ENCODE results near the gene KAZN.

Gene KAZN

DNA sequence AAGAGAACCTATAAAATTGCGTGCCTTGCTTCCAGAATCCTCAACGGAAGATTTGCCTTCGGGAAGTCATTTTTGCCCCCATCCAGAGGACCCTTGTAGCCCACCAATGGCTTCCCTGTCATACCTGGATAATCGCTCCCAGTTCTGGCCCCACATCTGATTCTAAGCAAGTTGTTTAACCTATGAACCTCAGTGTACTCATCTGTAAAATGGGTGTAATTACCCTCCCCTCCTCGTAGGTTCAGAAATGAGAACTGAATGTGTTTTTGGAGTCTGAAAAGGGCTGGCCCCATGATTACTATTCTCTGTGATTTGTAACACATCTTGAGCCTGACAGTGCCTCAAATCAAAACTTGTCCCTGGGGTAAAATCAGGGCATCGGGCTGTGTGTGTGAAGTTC, 473.5 kb downstream of the KAZN start:
- no peak for DNase-seq

DNA sequence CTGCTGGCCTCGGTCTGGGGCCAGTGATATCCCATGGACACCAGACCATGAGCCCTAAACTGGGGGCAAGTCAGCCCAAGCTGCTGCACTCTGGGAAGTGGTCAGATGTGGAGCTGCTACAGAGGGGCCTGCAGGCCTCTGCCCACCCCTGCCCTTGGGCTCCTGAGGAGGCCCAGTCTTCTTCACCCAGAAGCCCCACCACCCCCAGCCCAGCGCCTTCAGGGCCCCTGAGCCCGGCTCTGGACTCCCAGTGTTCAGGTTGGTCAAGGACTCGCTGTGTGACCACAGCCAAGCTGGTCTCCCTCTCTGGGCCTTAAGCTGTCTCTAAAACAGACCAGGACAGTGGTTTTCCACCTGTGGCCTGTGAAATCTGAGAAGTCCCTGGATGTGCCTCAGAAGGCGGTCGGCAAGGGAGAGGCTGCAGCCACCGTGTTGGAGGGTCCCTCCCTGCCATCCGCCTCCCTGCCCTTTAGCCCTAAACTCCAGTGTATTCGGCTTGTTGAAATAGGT, 475.4 kb downstream of the KAZN start:
- no peak for DNase-seq

DNA sequence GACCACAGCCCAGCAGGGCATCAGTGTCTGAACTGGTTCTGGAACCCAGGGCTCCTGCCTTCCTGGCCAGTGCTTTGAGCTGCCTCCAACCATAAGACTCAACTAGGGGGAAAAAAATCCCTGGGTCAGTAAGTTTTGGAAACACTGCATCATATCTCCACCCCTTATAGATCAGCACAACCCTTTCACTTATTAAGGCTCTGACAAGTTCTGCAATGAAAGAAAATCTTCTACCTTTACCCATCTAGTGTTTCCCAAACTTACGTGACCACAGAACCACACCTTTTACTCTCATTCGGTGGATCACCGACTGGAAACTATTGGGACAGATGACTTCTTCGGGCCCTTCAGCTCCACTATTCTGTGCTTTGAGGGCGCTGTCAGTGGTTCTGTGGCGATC, 476.7 kb downstream of the KAZN start:
- no peak for DNase-seq

DNA sequence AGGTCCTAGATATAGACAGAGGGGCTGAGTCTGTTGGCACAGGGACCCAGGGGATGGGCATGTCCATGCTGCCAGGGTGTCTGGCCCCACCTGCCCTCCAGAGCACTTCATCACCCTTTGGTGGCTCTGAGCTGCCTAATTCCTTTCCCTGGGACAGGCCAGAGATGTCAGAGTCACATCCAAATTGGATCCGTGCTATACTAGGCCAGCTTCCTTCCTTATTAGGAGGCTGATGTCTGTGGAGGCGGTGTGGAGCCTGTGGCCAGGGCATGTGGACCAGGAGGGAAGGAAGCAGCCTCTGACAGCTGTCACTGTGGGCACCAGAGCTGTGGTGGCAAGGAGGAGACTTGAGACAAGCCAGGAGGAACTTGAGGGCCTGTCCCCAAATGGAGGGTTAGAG, 477.3 kb downstream of the KAZN start:
- DNase-seq = no peak

DNA sequence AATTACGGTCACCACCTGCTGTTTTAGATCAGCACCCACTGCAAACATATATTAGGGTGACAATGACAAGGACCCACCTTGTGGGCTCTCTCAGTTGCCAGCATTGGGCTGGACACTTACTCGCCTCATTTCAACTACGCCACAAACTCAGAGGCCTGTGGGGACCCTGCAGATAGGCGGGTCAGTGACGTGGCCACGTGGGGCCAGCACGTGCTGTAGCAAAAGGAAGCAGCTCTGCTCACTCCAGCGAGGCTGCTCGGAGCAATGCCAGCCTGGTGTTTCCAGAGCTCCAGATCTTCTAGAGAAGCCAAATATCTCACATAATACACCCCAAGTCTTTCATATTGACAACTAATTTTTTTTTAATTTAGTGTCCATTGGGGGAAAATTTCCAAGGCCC, 478.3 kb downstream of the KAZN start:
- DNase-seq = no peak

DNA sequence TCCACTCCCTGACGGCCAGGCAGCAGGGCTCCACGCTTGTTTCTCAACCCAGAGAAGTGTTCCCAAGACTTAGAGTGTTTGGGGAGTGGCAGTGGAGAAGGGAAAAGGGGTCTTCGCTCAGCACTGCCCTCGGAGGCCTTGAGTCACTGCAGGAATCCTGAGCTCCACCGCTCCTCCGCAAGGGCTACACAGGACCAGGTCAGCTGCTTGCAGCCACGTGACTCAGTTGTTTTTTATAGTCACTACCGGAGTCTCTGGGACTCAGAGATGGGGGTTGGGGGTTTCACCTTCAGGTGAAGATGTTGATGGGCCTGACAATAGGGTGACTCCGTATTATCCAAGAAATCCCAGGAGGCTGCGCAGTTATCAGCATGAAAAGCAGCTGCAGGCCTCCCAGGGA, 478.9 kb downstream of the KAZN start:
- no peak for DNase-seq

DNA sequence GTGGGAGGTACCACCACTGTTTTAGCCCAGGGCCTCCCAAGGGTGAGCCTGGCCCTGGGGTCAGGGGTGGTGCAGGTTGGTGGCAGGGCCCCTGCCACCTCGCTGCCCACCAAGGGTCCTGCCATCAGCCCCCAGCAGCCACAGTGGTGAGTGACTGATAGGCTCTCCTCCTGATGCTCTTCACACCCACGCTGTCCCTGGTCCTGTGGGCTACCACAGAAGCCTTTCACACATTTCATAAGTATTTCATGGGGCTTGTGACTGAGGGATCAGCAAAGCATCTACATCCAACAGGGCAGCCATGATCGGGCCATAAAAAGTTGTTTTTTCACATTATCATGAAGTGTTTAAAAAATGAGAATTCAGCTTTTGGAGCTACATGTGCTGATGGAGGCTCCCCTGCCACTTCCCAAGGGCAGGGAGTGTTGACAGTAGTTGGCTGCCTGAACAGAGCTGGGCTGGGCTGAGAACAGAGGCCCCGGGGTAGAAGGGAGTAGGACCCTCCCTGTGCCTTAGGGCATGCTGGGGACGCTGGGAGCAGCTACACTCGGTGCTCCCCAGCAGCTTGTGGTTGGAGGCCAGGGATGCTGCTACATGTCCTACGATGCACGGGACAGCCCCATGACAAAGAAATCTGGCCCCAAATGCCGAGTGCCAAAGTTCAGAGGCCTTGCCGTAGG, 482.0 kb downstream of the KAZN start:
- DNase-seq = no peak

DNA sequence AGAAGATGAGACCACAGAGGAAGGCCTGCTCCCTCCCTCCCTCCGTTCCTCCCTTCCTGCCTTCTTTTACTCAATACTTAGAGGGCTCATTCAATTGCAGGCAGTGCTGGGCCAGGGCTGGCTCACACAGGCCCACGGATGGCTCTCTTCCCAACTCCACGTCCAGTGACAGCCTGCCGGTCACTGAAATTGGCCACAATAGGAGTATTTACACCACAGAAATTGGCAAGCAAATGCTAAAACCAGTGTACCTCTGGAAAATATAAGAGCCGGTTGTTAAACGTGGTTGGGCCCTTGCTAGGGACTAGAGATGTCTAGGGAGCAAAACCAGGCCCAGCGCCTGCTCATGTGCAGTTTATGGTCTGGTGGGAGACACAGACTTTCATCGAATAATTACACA, 482.6 kb downstream of the KAZN start:
- DNase-seq = no peak

DNA sequence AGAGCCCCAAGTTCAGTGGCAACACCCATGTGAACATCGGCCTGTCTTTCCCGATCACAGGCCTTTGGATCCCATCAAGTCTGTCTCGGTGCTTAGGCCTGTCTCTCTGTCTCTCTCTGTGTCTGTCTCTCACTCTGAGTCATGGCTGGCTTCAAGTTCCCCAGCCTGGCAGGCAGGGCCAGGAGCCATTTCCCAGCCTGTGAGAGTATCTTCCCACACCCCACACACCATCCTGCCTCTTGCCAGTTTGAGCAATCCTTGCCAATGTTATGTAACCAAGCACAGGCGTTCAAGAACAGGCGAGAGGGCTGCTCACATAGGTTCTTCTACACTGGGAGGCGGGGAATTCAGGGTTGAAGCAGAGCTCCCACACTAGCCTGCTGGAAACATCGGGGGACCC, 485.1 kb downstream of the KAZN start:
- no peak for DNase-seq

DNA sequence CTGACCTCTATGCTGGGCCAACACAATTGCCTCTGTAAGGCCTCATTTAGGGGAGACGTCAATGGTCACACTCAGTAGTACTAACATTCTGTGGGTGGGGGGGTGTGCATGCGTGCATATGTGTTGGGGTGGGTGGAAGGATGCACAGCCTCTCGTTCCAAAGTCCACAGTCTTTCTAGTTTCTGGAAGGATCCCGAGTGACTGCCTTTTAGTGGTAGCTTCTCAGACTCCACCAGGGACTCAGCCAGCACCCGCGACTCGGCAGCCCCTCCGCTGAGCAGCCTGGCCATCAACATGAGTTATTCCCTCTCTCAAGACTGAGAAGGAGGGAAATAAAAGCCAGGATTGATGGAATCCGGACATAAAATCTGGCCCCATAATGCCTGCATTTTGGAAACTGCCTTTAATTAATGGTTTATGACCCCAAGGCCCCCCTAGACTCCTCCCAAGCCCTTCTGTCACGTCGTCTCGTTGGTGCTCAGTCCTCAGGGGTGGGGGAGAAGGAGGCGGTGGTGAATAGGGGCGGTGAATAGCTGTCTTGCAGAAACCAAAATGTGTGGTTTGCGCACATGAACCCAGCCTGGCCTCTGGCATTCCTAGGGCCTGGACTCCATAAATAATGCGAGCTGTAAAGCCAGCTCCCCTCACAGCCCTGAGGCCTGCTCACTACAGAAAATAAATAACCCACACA, 489.9 kb downstream of the KAZN start:
- no peak for DNase-seq

DNA sequence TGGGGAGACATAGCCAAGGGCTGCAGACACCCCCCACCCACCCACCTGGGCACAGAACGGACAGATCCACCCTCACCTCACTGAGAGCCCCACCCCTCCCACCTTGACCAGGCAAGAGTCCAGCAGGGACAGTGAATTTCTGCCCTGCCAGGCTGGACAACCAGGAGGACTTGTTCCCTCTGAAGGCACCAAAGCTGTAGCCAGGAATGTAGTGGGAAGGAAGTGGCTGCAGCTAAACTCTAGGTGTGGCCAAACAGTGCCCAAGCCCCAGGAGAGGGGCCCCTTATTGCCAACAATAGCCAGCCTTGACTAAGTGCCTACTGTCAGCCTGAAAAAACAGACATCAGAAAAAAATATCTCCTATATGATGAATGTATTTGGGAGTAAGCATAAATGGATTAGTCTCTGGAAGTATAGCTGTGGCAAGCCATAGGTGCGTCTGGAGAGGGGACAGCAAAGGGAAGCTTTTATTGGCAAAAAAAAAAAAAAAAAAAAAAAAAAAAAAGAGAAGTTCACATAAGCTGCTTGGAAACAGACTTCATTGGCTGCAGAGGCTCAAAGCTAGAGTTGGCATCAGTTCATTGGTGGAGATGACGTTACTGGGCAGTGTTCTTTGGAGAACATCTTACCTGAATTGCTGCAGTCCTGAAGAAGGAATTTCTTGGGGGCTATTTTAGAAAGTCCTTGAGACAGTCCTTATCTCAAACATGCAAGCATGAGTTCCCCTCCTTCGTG, 490.9 kb downstream of the KAZN start:
- no peak for DNase-seq

DNA sequence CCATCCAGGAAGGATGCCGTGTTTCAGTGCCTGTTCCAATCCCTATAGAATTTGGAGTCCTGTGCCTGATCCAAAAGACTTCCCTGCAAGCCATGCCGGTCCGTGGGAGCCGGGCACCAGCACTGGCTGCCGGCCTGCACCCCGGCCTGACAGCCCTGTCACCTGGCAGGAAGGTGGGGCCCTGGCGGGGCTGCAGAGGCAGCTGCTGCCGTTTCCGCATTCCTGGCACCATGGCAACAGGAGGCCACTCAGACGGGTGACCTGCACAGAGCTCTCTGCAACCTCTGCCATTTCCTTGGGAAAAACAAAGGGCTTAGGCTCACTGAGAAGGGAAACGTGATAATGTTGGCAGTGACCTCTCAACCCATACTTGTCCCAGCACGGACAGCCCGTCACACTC, 491.9 kb downstream of the KAZN start:
- DNase-seq = peak; percentile 87

DNA sequence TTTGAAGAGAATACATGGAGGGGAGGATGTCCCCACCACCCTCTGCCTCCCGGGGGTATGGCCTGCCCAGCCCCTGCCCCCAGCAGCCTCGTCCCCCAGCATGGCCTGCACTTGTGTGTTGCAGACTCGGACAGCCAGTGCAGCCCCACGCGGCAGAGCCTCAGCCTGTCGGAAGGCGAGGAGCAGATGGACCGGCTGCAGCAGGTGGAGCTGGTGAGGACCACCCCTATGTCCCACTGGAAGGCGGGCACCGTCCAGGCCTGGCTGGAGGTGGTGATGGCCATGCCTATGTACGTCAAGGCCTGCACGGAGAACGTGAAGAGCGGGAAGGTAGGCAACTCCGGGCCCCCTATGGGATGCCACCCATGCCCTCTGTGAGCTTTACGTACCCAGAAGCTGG, 495.6 kb downstream of the KAZN start:
- no peak for DNase-seq

DNA sequence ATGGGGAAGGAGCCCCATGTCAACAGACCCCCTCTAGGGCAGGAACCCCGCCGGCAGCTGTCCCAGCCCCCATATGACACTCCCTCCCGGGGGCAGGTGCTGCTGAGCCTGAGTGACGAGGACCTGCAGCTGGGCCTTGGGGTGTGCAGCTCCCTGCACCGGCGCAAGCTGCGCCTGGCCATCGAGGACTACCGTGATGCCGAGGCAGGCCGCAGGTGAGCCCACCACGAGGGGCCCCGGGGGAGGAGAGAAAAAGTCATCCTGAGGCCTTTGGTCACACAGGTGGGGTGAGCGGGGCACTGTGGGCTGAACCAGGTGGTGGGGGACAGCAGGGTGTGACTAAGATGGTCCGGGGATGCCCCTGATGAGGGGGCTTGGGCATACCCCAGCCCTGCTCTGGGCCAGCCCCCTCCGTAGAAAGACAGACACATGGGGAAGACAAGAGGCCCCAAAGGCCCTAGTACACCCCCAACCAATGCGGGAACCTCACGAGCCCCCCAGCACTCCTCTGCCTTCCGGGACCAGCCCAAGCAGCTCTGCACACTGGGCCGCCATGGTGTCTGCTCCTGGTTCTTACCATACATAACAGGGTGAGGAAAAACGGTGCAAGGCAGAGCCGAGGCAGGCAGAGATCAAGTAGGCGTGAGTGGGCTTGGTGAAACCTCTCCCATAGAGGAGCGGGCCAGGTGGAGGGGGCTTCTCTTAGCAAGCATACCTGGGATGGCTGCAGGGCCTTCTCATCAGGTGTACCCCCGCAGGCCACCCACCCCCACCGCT, 496.4 kb downstream of the KAZN start:
- DNase-seq = no peak

DNA sequence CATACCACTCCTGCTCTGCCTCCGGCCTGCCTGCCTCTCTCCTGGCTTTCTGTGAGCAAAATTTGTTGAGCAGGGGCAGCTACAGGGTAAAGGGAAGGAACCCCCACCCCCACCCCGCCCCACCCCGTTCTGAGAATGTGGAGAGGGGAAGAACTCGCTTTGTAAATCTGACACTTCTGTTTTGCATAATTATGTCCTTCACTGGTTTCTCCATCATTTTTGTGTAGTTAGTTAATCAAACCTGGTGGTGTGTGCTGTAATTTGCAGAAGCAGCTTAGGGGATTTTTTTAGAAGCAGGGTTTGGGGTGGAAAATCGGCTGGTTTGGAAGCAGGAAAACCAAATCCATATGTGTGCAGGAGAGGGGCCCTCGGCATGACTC, 497.0 kb downstream of the KAZN start:
- no peak for DNase-seq

DNA sequence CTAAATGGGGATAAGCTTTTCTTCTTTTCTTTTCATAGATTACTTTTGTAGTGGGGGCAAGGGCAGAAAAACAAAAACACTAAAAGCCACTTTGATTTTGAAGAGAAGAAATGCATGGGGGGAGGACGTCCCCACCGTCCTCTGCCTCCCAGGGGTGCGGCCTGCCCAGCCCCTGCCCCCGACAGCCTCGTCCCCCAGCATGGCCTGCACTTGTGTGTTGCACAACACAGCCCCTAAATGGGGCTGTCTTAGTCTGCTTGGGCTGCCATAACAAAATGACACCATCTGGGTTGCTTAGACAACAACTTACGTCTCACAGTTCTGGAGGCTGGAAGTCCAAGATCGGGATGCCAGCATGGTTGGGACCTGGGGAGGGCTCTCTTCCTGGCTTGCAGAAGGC, 497.8 kb downstream of the KAZN start:
- no peak for DNase-seq

DNA sequence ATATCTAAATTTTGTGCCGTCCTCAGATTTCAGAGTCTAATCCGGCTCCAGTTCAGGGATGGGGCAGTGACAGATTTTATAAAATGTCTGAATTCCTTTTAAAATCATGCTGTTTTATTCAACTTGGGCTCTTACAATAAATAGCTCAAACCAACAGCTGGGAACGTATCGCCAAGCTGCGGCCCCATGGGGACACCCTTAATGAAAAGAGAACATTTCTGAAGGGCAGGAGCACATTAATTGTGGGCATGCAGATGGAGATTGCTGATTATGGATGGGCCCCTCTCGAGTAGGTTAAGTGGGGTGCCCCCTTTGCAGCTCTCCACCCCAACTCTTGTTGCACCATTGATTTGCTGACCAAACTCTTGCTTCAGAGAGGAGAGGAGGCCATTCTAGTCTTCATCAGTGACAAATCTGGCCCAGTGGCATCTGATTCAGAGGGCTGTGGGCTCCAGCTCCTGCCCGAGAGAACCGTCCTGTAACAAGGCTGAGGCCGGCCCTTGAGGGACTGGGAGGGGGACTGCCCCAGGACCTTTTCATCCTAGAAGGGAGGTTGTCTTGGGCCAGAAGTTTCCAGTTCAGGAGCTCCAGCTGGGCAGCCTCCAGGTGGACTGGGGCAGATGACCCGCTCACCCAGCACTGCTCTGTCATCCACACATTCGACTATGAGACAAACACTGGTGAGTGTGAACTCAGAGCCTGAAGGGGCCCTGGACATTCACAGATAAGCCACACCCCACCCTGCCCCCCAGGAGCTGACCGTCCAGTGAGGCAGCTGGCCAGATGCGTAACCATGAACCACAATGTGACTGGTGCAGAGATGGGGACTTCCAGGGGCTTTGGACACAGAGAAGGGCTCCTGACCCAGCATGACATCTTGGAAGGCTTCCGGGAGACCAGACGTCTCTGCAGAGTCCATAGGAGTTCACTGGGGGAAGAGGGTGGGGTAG, 500.0 kb downstream of the KAZN start:
- DNase-seq = no peak

DNA sequence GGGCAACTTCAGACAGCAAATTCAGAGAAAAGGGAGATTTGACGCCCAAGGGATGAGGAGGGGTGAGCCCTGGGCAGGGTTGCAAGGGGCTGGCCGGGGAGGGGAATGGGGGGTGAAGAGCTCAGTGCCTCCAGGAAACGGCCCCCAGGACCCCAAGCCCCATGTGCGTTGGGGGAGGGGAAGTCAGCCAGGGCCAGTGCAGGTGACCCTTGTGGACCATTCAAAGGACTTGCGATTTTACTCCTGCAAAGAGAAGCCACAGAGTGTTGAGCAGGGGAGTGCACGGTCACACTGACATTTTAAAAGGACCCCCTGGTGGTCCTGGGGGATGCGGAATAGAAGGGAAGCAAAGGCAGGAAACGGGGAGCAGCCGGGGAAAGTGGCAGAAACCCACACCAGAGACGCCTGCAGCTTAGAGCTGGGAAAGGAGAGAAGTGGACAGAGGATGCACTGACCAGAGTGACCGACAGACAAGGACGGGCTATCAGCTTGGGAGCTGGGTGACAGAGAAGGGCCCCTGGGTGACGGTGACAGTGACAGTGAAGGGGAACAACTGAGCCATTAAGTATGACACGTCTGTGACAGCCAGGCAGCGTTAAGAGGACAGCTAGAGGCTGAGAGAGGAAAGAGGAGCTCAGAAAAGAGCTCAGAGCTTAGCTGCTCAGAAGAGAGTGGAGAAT, 501.1 kb downstream of the KAZN start:
- DNase-seq = no peak

DNA sequence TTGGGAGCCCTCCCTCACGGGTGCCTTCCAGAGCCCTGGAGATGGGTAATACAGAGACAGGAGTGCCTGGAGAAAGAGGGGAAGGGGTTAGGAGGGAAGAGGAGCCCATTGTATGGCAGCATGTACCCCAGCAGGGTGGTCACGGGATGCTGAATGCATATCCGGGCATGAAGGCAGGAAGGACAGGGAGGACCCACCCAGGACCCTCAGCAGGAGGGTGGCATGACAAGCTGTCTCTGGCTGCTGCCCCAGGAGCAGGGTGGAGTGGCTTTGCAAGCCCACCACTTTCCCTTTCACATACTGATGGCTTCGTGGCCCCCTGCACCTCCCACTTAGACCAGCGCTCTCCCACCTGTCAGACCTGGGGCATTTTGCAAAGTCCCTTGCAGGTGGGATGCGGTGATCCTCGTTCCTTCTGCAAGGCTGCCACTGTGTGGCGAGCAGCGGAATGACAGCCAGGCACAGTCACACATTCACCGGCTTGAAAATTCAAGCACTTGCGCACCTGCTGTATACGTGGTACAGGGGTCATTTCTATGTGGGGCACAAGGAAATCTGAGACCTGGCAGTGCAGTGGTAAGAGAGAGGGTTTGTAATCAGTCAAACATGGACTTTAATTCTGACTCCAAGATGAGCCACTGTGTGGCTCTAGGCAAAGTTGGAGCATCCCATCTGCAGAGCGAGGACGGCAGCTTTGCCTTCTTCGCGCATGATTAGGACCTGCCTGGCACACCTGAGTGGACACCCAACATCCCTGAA, 501.8 kb downstream of the KAZN start:
- peak; percentile 65 for DNase-seq

DNA sequence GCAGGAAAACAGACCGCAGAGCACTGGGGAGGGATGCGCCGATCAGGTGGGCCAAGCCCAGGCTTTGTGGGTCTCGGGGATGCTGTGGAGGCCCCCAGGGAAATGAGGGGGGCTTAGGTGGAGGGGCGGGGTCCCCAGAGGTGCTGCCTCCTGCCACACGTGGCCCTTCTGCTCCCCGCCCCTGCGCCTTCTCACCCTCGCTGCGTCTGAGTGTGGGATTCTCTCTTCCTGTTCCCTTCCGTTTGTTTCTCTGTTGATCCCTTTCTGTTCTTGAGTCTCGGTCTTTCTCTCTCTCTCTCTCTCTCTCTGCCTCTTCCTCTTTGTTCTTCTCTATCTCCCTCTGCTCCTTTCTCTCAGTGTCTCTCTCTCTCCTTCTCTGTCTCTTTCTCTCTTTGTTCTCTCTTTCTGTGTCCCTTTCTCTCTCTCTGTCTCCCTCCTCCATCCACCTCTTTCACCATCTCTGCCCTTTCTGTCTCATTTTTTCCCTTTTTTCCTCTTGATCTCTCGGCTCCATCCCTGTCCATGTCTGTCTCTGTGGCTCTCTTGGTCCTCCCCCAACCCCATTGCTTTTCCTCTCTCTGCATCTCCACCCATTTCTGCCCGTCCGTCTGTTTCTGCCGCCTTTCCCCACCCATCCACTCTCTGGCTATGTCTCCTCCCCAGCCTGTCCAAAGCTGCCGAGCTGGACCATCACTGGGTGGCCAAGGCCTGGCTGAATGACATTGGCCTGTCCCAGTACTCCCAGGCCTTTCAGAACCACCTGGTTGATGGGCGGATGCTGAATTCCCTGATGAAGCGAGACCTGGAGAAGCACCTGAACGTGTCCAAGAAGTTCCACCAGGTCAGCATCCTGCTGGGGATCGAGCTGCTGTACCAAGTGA, 502.6 kb downstream of the KAZN start:
- no peak for DNase-seq

All from NCI-H1105 treated with DMSO at 0.1 percent for 48 hours (cell line).